Right lobe of liver (tissue), 6 donors: Measurements from ENCODE around the gene IL5RA. TPM values are rescaled to one million over a fixed set of nuclear protein-coding genes. Genes with fewer than 3 reads are reported as not detected.

Experiments
- ATAC-seq, 4 donors: fragments of 200-7000 bp; cut with Tn5 transposase; one replicate each; pipeline ENCODE4 v1.9.1; 2020; ENCODE audit warnings: mild to moderate bottlenecking in 4 of 4, moderate library complexity in 4 of 4
- DNase-seq, 3 donors: peaks; one replicate each; pipeline ENCODE4 v3.0.0-alpha.2; 2020
- H3K27ac ChIP-seq, 3 donors: fragments of 200-600 bp; one replicate each; pipeline ENCODE4 v1.8.0; 2022
- H3K27me3 ChIP-seq, 2 donors: fragments of 200-600 bp; one replicate each; pipeline ENCODE4 v1.8.0; 2022
- H3K36me3 ChIP-seq, 4 donors: fragments of 200-600 bp; sonication (generic) in 1 of 4; one replicate each; pipeline versions ENCODE4 v1.5.1 to v1.8.0; 2017 to 2022; ENCODE audit warnings: control low read depth in 1 of 4
- H3K4me1 ChIP-seq, 4 donors: fragments of 200-600 bp; sonication (generic) in 1 of 4; one replicate each; pipeline versions ENCODE4 v1.5.1 to v1.8.0; 2017 to 2022; ENCODE audit warnings: control low read depth in 1 of 4
- H3K4me3 ChIP-seq, 3 donors: fragments of 200-600 bp; one replicate each; pipeline ENCODE4 v1.8.0; 2022
- H3K9me3 ChIP-seq, 4 donors: fragments of 200-600 bp; sonication (generic) in 1 of 4; one replicate each; pipeline versions ENCODE4 v1.5.1 to v1.8.0; 2017 to 2022; ENCODE audit warnings: control low read depth in 1 of 4
- POLR2A ChIP-seq: fragments of 450-650 bp; IDR thresholded peaks from one replicate; pipeline ENCODE4 v1.6.1; 2017; ENCODE audit warnings: antibody characterized with exemption, mild to moderate bottlenecking
- WGBS: methylation state at CpG from one replicate; pipeline ENCODE4 v1.1.6; 2018; ENCODE audit warnings: low coverage, low lambda C conversion rate; ENCODE audit not compliant: insufficient coverage; ENCODE audit errors: missing lambda C conversion rate; 5-methylcytosine and 5-hydroxymethylcytosine counted together
- intact Hi-C, 2 donors: fragments of 100-400 bp; cut with DNase I; formaldehyde crosslinking; loops; one replicate each; pipeline versions ENCODE4 v1.11.2 to v1.14.1; 2022
- total RNA-seq, 6 experiments: library from RNA; depleted of rRNA in 2 of 6; stranded (reverse); fragments of >200 nt in 2 of 6; fragmentation: NEBNext Ultra II Directional in 3 of 6; extraction: Animal tissue kit (Norgen Biotek cat#: 25700) in 3 of 6; gene quantifications; one replicate each; pipeline versions ENCODE4 v1.1.0 to v1.2.4, GENCODE V29; 2016 to 2023
- TF ChIP-seq, protein P1 (sequence below), 4 donors: fragments of 200-600 bp in 3 of 4; fragments of 450-650 bp in 1 of 4; IDR thresholded peaks; one replicate each; pipeline versions ENCODE4 v1.5.1 to v1.8.0; 2016 to 2022; ENCODE audit warnings: antibody characterized with exemption in 4 of 4, mild to moderate bottlenecking in 2 of 4
- donor health status: DM: no; HTN: yes; CAD: no.
- donor health status: DM: no; HTN: no; CAD: no.
- donor health status: DM: no; HTN: no; CAD: no.
- donor health status: DM: no; HTN: yes; CAD: no.
- donor health status: DM: no; HTN: yes; CAD: no.

Gene IL5RA
- total RNA-seq, 6 experiments from 2014 or later = not detected

GRCh38 chr3:3082234-3082924 lies 27.8 kb downstream of the IL5RA start:
- Histone ChIP-seq H3K4me3 (no peak overlapping the region), H3K27me3 (no peaks in the 10 kb centered on the region), H3K4me1 (no peaks in the 10 kb centered on the region), H3K36me3 (no peaks in the 10 kb centered on the region), H3K9me3 (no peaks in the 10 kb centered on the region), H3K27ac (no peak overlapping the region)
- 37% methylated on average over 2 of the region's 2 CpGs for WGBS
- DNase-seq (no peak), ATAC-seq (no peak)
- no peak for TF ChIP-seq POLR2A
- TF ChIP-seq, protein P1, sequence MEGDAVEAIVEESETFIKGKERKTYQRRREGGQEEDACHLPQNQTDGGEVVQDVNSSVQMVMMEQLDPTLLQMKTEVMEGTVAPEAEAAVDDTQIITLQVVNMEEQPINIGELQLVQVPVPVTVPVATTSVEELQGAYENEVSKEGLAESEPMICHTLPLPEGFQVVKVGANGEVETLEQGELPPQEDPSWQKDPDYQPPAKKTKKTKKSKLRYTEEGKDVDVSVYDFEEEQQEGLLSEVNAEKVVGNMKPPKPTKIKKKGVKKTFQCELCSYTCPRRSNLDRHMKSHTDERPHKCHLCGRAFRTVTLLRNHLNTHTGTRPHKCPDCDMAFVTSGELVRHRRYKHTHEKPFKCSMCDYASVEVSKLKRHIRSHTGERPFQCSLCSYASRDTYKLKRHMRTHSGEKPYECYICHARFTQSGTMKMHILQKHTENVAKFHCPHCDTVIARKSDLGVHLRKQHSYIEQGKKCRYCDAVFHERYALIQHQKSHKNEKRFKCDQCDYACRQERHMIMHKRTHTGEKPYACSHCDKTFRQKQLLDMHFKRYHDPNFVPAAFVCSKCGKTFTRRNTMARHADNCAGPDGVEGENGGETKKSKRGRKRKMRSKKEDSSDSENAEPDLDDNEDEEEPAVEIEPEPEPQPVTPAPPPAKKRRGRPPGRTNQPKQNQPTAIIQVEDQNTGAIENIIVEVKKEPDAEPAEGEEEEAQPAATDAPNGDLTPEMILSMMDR (IDR thresholded peaks at IDR 0.05) = no peak
- intact Hi-C loops = no loop called here

GRCh38 chr3:3081381-3082233 lies 28.6 kb downstream of the IL5RA start:
- WGBS = 53% methylated on average over 9 of the region's 9 CpGs
- H3K9me3 ChIP-seq = no peaks in the 10 kb centered on the region
- no peaks in the 10 kb centered on the region for H3K4me1 ChIP-seq
- intact Hi-C loops = no loop called here
- no peak overlapping the region for H3K27ac ChIP-seq
- no peaks in the 10 kb centered on the region for H3K27me3 ChIP-seq
- ATAC-seq (no peak), DNase-seq (no peak)
- no peak for TF ChIP-seq POLR2A
- TF ChIP-seq, protein P1 (IDR thresholded peaks at IDR 0.05) = no peak
- H3K36me3 ChIP-seq = no peaks in the 10 kb centered on the region
- no peak overlapping the region for H3K4me3 ChIP-seq

- DNase-seq (no peak), ATAC-seq (no peak)
- no peaks in the 10 kb centered on the region for H3K27me3 ChIP-seq
- H3K4me1 ChIP-seq = no peaks in the 10 kb centered on the region
- no peaks in the 10 kb centered on the region for H3K9me3 ChIP-seq
- H3K27ac ChIP-seq = no peak overlapping the region
- H3K4me3 ChIP-seq = no peak overlapping the region
- 32% methylated on average over 5 of the region's 5 CpGs for WGBS
- TF ChIP-seq POLR2A = no peak
- TF ChIP-seq, protein P1 (IDR thresholded peaks at IDR 0.05) = no peak
- intact Hi-C loops = no loop called here
- H3K36me3 ChIP-seq = no peaks in the 10 kb centered on the region
Measured at GRCh38 chr3:3080309-3080708, 29.9 kb downstream of the IL5RA start.

- H3K27ac ChIP-seq = no peak overlapping the region
- no peaks in the 10 kb centered on the region for H3K36me3 ChIP-seq
- no peak for ATAC-seq
- H3K4me3 ChIP-seq = no peak overlapping the region
- H3K27me3 ChIP-seq = no peaks in the 10 kb centered on the region
- DNase-seq = no peak
- H3K9me3 ChIP-seq = no peaks in the 10 kb centered on the region
- WGBS = 54% methylated on average over 5 of the region's 5 CpGs
- TF ChIP-seq, protein P1 (IDR thresholded peaks at IDR 0.05) = no peak
- TF ChIP-seq POLR2A = no peak
- no peaks in the 10 kb centered on the region for H3K4me1 ChIP-seq
- intact Hi-C loops = no loop called here
Measured at GRCh38 chr3:3074551-3075257, 35.5 kb downstream of the IL5RA start.
